SU-DHL-6 (cell line): ENCODE results near the gene CHST15.

ENCODE experiments used
- EZH2phosphoT487 ChIP-seq: fragments of 200-600 bp; sonication (generic), shearing (Covaris generic); conservative IDR thresholded peaks from 2 replicates; pipeline ENCODE4 v1.6.1; 2018; ENCODE audit warnings: mild to moderate bottlenecking, antibody characterized with exemption, low read length, moderate library complexity, mixed read lengths
- TF ChIP-seq, protein P1 (sequence below): fragments of 200-600 bp; sonication (generic); IDR thresholded peaks from one replicate; pipeline ENCODE4 v1.5.1; 2017; ENCODE audit warnings: antibody characterized with exemption, mild to moderate bottlenecking, low read length, moderate library complexity; ENCODE audit not compliant: insufficient read depth, poor library complexity, severe bottlenecking

GRCh38 chr10:124109261-124109660, 15.9 kb upstream of the CHST15 start:
- TF ChIP-seq, protein P1, sequence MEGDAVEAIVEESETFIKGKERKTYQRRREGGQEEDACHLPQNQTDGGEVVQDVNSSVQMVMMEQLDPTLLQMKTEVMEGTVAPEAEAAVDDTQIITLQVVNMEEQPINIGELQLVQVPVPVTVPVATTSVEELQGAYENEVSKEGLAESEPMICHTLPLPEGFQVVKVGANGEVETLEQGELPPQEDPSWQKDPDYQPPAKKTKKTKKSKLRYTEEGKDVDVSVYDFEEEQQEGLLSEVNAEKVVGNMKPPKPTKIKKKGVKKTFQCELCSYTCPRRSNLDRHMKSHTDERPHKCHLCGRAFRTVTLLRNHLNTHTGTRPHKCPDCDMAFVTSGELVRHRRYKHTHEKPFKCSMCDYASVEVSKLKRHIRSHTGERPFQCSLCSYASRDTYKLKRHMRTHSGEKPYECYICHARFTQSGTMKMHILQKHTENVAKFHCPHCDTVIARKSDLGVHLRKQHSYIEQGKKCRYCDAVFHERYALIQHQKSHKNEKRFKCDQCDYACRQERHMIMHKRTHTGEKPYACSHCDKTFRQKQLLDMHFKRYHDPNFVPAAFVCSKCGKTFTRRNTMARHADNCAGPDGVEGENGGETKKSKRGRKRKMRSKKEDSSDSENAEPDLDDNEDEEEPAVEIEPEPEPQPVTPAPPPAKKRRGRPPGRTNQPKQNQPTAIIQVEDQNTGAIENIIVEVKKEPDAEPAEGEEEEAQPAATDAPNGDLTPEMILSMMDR = no peak
- TF ChIP-seq EZH2phosphoT487 = no peak
